Measurements from ENCODE around the gene CMC1.

GRCh38 chr3:28290863-28291300 is 49.5 kb downstream of the CMC1 start:
- TF ChIP-seq TAF1 (IDR thresholded peaks at IDR 0.05; ENCODE audit: low read depth), result no peak
- no peak for TF ChIP-seq NFIC (IDR thresholded peaks at IDR 0.05)
- no peak for TF ChIP-seq RAD21 (IDR thresholded peaks at IDR 0.05; ENCODE audit: low read depth)
- no peak for TF ChIP-seq EP300 (IDR thresholded peaks at IDR 0.05; ENCODE audit: borderline replicate concordance)
- no peak for TF ChIP-seq MAX (IDR thresholded peaks at IDR 0.05)

Data from Ishikawa (cell line).